Right hindlimb (tissue), 1 donor: ENCODE measurements around the gene RAD51B.

Experiments
- DNase-seq: peaks from one replicate; pipeline ENCODE4 v3.0.0-alpha.2; 2018

Gene RAD51B

GRCh38 chr14:68547305-68548193 is 728.0 kb downstream of the RAD51B start:
- DNase-seq, result peak; percentile 43

DNA sequence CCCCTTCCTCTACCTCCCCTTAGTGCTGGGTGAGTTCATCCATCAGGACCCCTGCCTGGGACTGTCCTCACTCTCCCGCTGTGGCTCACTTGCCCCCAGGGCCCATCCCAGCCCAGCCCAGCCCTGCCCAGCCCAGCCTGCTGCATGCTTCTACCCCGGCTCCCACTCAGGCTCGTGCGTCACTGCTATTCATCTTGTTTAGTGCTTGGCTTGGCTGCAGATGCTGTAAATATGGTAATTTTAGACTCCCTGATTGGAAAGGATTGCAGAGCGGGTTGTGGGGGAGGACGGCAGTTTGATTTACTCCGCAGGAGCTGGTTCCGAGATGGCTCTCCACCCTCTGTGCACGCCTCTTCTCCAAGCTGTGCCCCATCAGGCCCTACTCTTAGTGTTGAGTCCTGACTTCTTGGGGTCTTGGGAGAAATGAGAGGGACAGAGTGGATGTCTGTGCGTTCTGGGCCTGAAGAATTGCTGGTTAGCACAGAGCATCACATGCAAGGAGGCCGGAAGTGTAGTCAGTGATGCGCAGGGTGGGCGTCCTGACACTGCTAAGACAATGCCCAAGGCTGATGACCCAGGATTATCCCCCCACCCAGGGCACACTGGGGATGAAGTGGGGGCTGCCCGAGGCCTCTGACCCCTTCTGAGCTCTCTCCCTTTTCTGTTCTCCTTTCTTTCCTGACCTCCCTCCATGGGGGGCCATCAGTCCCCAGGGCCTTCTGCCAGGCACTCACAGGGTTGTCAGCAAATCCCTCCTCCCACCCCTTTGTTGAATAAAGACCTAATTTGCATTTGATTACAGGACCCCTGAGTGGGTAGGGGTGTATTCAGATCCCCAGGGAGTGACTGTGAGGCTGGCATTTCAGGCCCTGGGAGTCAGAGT is 728.9 kb downstream of the RAD51B start:
- peak; percentile 93 for DNase-seq

GRCh38 chr14:68550338-68550715 is 730.7 kb downstream of the RAD51B start:
- no peak for DNase-seq

- DNase-seq, result peak; percentile 34
Measured at GRCh38 chr14:68551045-68551683, 731.6 kb downstream of the RAD51B start.

- no peak for DNase-seq
Measured at GRCh38 chr14:68552075-68552474, 732.5 kb downstream of the RAD51B start.

DNA sequence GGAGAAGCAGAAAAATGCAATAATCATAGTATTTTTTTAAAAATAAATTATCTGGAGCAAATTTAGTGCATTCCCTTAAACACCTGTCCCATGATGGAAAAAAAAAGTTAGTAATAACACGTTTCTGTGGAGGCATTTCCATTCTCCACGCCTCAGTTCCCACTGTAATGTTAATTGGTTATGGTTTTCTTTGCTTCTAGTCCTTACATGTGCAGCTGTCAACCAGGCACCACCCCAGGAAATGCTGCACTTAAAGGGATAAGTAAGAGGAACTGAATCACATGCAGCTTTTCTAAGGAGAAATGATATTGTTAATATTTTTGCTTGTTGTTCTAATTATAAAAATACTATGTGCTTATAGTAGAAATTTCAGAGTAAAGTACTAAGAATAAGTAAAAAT is 733.0 kb downstream of the RAD51B start:
- DNase-seq, result peak; percentile 66

DNA sequence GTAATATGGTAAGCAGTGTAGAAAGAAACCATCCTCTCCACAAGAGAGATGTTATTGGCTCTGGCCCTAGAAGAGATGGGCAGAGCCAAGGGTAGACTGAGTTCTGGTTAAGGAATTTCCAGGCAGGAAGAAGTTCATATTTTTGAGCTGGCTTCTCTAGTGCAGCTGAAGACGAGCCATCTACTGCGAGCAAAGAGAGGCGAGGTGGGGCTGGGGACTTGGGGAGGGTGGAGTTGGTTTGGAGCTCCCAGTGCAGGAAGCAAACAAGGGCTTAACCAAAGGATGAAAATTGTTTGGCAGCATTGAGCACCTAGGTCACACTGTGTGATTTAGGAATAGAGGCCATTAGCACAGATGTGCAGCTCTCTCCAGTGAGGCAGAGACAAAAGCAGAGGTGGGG is 733.7 kb downstream of the RAD51B start:
- peak; percentile 70 for DNase-seq

DNA sequence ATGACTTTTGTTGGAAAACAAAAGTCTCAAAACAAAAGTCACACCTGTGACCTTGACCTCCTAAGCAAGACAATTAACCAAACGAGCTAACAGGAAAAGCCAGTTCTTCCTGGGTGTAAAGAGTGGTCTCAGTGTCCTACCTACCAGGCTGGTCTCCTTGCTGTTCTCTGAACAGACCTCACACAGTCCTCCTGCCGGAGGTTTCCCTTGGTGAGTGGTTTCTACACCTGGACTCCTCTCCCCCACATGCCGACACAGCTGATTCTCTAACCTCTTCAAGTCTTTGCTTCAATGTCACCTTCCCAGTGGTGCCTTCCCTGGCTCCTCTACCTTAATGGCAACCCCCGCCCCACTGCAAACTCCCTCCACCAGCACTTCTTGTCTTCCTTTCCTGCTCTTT is 734.7 kb downstream of the RAD51B start:
- DNase-seq, result no peak

DNA sequence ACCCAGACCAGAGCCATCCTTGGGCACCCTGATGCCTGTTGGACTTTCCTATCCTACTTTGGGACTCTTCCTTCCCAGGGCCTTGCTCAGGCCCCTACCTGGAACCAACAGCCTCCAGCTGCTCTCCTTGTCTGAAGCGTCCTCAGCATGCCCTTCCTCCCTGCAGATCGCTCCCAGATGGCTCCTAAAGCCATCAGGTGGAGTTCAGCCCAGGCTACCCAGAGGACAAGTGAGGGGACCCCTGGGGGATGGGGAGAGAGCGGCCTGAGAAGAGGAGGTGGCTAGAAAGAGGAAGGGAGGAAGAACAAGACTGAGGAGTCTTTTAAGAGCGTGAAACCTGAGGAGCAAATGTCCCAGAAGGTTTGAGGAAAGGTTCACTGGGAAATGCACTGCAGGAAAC is 736.7 kb downstream of the RAD51B start:
- DNase-seq, result peak; percentile 13

- DNase-seq, result peak; percentile 5
Measured at GRCh38 chr14:68557648-68558047, 738.1 kb downstream of the RAD51B start.

GRCh38 chr14:68558096-68558495 is 738.5 kb downstream of the RAD51B start:
- no peak for DNase-seq

DNA sequence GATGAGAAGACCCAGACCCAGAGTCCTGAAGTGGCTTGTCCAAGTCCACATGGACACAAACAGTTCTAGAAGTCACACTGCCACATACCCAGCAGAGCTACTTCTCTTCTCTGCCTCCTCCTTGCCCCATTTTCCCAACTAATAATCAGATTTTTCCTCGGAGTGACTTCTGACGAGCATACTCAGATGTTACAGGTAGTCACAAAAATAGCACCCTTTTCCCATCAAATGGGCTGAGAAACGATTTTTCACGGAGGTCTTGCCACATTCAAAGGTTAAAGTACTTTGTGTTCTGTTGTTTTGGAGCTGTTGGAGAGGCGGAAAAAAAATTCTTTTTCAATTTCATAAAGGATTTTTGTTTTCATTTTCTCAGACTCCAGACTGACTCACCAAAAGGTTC is 740.4 kb downstream of the RAD51B start:
- DNase-seq, result no peak

DNA sequence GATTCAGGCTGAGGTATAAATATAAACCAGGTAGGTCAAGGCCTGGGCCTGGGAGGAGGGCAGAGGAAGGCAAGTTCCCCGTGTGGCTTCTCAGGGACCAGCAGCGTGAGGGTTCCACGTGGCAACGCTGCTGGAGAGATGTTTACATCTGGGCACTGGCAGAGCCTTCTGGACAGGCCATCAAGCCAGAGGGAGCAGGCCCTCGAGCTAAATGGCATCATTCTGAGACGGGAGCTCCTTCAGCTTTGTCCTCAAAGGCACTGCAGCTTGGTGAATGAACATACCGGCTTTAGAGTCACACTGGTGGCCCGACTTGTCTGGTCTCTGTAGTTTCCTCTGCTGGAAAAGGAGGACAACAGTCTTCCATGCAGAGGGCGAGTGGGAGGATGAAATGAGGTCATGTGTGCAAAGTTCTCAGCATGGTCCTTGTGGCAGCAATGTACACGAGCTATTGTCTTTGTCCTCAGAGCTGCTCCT is 742.0 kb downstream of the RAD51B start:
- no peak for DNase-seq

- DNase-seq, result peak; percentile 65
Measured at GRCh38 chr14:68562911-68563250, 743.3 kb downstream of the RAD51B start.

- DNase-seq, result peak; percentile 82
Measured at GRCh38 chr14:68563251-68564131, 743.9 kb downstream of the RAD51B start.

GRCh38 chr14:68564191-68564825 is 744.7 kb downstream of the RAD51B start:
- peak; percentile 60 for DNase-seq

DNA sequence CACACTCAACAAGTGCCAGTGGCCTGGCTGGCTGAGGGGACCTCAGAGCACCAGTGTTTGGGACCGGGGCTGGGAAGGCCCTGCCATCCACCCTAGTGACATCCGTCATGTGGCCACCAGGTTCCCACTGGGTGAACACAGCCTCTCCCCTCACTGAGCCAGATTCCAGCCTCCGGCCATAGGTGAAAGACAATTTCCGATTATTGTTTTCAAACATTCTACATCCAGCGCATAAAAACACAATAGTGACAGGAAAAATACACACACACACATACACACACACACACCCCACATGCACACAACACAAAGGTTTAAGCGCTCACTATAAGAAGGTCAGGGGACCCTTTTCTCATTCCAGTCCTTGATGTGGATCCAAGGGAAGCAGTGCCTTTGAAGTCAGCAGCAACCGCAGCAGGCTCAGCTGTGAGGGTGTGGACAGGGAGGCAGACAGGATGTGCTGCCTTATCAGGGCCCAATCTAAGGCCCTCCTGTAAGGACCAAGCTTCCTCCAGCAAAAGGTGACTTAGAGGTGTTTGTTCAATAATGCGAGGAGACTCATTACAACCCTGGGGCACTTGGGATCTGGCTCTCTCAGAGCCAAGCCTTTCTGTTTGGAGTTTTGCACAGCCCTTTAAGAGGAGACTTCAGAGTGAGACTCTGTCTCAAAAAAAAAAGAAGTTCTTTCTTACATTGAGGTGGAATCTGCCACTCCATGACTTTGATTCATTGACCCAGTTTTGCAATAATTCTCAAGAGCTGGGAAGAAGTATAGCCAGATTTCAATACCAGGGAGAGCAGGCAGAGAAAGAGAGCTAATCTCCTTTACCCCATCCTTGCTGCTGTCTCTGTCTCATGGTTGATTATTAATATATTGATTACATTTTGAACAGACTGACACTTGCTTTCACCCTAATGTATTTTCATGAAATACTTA is 745.5 kb downstream of the RAD51B start:
- DNase-seq, result peak; percentile 47

DNA sequence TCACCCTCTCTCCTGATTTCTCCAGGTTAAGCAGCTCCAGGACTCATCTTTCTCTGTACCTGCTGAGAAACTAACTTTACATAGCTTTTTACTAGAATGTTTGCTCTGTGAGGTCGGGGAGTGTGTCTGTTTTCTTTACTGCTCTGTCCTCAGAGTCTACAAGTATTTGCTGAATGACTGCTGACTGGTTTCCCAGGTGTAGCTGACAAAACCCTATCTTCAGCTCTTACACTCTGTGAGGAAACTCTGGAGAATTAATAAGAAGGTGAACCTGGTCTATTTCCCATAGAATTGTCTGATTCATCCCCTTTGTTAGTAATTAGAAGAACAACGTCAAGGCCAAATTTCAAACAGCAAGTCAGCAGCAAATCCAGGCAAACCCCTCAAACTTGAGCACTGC is 746.5 kb downstream of the RAD51B start:
- no peak for DNase-seq

- DNase-seq, result no peak
Measured at GRCh38 chr14:68568907-68569897, 749.6 kb downstream of the RAD51B start.
